HG02623 (cell line): ENCODE data around the gene CWF19L2.
"Not testable (repeated sequence)": the region's sequence is repeated elsewhere in the genome, so short reads cannot be mapped to it uniquely, and the experiment has no call there.

Experiments used
- ATAC-seq: cut with Tn5 transposase; IDR thresholded peaks from one replicate; pipeline ENCODE4 v1.9.1; 2021; ENCODE audit warnings: moderate library complexity; ENCODE audit not compliant: unreplicated experiment

CWF19L2 gene

DNA sequence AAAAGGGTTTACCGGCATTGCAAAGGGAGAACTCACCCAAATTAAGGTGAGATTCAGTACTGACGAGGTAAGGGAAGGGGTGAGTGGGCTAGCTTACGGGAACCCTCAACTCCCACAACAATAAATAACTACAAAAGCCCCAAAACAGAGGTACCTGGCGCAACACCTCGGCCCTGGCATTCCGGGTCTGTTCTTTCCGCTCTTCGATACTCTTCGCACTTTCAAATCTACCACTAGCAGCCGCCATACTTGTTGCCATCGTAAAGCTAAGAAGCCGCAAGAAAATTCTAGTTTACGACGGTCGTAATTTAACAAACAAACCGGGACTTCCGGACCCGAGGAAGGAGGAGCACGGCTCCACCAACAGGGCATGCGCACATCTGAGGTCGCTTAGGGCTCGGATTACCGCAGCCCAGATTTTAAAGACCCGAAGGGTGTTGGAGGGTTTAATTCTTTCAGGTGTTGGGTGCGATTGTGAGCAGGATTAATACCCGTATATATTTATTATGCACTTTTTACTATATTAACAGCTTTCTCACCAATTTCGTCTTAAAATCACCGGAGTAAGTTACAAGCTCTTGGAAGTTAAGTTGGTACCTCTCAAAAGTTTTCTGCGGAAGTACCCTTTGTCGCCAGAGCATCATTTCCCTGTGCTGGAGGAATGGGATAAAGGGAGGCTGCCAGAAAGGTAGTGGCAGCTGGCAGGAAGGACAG, at the start of gene CWF19L2:
Gene CWF19L2, minus strand, starts transcription at position 268 of the 714 bp plus-strand sequence. Its CDS starts 9 bp downstream, at position 259.
- ATAC-seq: peak; percentile 98

DNA sequence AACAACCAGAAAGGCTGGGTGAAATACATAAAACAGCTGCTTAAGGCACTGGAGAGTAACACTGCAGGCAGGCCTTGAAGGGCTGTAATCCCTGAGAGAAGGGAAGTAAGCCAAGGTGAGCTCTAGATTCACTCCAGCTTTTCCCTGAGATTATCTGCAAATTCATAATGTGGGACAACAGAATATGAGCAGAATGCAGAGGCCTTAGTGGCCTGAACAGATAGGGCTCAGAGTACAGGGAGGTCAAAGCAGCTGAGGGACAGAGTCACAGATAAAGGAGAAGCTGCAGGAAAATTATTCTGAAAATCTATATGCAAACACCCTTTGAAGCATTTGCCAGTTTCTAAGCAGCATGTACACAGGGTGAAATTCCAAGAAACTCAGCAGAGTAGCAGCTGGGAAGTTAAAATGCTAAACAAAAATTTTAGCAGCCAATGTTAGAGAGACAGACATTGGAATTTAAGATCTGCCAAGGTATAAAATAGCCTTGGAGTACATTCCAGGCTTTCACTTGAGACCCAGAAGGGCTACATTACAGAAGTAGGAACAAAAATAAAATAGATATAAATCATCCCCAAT, 48.1 kb upstream of the CWF19L2 start:
- no peak for ATAC-seq

DNA sequence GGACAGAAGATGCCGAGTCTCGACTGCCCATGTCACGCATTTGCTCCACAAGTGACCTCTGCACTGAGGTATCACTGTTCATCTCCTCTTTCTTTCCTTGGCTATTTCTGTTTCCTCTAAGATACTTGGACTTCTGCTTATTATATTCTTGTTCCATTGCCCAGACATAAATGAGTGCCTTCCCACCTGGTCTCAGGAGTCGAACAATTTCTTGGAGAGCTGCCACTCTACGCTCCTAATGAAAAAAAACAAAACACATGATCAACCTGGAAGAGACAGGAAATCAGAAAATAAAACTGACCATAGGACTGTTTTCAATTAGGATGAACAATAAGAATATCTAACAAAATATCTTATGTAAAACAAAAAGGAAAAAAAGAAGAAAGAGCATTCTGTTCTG, 47.4 kb upstream of the CWF19L2 start:
- no peak for ATAC-seq

DNA sequence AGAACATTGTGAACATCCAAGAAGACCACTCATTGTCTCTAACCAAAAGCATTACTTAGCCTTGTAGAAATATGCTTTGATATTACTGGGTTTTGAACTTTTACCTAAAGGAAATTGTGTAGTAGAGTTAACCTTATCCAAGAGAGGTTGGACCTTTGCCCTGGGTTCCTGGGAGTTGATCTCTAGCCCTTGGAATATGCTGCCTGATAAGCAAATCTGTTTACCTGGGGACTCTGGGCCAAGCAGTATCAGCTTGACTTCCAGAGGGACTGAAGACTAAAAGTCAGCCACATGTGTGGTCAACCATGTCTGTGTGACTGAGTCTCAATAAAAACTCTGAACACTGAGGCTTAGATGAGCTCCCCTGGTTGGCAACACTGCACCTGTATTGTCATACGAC, 44.1 kb upstream of the CWF19L2 start:
- ATAC-seq: no peak

DNA sequence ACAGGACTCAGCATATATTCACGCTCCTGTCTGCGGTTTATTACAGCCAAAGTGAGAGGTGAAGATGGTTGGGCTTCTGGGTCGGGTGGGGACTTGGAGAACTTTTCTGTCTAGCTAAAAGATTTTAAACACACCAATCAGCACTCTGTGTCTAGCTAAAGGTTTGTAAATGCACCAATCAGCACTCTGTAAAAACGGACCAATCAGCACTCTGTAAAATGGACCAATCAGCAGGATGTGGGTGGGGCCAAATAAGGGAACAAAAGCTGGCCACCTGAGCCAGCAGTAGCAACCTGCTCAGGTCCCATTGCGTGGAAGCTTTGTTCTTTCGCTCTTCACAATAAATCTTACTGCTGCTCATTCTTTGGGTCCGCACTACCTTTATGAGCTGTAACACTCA, 39.7 kb upstream of the CWF19L2 start:
- ATAC-seq: not testable (repeated sequence)

DNA sequence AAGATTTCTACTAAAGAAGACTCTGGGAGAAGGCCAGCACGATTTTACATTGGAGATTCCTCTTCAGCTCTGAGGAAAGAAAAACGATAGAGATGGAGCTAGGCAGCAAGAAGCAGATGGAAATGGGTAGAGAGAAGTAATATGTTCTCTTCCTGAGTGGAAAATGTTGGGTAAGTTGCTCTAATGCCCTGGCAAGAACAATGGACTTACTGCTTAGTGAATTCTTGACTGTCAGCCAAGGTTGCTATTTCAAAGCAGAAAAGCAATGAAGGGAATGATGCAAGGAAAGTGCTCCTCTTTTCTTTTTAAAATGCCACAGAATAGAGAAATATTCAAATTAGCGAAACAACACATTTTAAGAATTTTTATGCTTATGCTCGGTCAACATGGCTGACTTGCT, 38.4 kb upstream of the CWF19L2 start:
- ATAC-seq: no peak

DNA sequence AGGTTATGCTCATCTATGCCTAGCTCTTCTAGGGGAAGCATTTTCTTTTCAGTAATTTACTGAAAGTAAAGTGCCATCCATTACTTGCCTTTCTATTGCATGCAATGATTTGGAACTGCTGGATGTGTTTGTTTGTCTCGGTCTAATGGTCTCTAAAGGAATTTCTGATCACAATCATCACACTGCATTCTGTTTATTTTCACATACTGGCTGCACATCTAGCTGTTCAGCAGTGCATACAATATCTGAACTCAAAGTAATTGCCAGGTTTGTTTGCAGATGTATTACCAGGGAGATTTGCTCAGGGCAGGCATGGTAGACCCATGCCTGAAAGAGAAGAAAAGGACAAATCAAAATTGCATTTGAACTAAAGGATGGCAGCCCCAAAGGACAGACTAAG, 36.4 kb upstream of the CWF19L2 start:
- no peak for ATAC-seq

DNA sequence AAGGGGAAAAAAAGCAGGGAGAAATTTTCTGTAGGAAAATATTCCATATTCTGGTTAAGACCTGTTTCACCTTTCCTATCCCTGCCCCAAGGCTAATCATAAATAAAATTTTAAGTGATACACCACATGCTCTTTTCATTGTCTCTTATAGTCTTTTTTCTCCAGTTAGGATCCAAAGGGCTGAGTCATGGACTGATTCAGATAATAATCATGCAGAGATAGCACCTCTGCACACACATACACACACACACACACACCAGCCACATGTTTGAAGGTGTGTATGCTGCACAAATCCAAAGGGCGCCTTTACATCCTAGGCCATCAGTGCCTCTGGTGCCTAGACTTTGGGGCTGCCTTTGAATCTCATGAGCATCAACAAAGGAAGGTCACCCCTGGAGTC, 35.5 kb upstream of the CWF19L2 start:
- ATAC-seq: no peak

DNA sequence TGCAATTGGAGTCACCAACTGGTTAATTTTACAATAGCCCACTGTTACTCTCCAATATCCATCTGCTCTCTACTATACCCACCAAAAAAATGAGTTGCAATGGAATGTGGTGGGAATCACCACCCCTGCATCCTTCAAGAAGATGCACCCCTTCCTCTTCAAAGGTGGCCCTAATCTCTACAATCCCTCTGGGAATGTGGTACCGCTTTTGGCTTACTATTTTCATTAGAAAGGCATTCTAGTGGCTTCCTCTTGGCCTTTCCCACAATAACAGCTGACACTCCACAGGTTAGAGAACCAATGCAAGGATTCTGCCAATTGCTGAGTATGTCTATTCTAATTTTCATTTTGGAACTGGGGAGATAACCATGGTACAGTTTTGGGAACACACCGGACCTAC, 33.2 kb upstream of the CWF19L2 start:
- ATAC-seq: no peak

DNA sequence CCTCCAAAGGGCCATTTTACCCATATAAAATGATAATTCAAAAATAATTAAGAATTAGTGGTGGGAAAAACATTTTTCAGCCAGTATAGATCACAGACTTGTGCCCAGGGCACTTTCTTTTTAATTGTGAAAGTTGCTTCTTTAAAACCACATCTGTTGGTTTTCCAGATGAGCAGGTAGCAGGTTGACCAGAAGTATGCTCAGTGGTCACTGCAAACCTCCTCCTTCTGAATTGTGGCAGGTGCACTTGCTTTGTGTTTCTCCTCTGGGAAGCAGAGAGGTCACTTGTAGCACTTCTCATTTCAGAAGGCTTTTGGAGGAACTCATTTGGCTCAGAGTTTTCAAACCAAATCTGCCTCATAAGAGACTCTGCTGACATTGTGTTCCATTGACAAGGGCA, 24.6 kb upstream of the CWF19L2 start:
- no peak for ATAC-seq

DNA sequence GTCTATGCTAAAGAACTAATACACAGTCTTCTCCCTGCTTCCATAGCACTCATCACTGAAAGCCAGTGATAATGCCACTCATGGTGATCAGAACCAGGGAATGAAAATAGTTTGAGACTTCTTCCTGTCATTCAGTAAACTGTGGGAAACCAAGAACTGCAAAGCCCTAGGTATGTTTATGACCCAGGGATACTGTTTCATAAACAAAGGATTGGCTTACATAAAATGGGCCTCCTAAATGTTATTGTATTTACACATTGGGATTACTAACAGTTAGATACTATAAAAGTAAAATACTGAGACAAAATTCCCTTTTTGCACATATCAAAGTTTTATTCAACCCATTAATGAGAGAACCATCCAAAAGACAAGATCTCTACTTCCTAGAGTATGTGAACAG, 21.3 kb upstream of the CWF19L2 start:
- no peak for ATAC-seq

DNA sequence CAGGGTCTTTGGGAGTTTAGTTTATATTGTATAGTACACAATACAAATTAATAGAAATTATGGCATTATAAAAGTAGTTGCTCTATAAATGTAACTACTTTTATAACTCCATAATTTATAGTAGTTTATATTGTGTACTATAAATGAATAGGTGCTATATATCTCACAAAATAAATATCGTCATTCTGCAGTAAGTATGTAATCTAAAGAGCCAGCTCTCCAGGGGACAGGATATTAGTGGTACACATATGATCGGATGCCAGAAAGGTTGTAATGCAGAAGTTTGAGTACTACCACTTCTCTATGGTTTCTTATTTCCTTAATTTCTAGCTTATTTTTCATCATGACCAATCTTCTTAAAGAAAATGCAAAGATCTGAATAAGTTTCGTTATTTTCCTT, 20.2 kb upstream of the CWF19L2 start:
- ATAC-seq: no peak

DNA sequence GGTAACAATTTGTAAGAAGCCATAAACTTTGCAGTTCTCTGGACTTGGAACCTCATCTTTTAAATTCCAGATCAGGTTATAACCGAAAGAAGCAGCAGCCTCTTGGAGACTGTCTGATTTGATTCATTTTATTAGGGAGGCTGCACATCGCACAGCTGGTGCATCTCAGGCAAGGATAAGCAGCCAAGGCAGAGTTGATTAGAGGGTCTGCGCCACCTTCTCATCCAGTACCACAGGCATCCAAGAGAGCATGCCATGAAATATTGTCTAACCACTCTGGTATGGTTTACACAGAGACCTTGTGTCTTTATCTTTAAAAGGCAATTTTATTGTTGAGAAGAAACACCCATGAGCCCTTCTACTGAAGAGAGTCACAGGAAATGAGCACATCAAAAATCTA, 16.2 kb upstream of the CWF19L2 start:
- ATAC-seq: no peak

DNA sequence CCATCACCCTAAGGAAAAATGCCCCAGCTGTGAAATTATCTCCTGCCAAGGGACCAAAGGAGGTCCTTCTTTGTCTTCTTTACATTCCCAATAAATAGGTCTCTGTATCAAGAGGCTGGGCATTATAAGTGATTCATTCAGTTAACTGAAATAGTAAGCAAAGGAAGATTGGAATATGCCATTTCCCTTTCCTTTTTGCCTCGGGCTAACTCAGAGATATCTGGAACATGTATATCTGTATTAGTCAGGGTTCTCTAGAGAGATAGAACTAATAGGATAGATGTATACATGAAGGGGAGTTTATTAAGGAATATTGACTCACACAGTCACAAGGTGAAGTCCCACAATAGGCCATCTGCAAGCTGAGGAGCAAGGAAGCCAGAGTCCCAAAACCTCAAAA, 15.3 kb upstream of the CWF19L2 start:
- ATAC-seq: no peak

DNA sequence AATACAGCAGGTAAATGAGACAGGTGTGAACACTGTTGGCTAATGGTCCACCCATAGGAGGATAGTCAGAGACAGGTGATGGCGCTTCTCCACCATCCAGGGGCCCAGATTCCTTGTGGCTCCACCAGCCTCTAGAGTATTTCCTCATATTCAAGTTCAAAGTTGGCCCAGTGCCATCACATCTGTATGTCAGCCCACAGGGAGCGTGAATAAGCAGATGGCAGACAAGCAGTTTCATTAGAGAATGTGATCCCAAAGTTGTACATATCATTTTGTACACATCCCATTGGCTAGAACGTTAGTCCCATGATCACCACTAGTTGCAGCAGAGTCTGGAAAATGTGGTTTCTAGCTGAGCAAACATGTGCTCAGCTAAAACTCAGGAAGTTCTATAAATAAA, 11.0 kb upstream of the CWF19L2 start:
- no peak for ATAC-seq

DNA sequence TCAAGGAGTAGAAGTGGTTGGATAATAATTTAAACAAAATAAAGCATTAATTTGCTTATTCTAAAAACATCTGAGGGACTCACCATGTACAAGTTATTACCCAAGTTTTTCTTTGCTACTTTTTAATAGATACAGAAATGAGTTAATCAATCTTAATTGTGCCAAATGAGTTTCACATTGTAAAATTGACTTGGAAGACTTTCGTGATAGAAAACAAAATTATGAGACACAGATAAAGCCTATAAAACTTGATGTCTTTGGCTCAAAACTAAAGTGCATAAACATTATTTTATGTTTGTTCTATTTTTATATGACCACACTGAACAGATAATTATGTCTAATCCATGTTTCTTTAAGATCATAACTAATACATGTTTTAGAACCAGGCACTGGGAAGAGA, 10.1 kb upstream of the CWF19L2 start:
- no peak for ATAC-seq

DNA sequence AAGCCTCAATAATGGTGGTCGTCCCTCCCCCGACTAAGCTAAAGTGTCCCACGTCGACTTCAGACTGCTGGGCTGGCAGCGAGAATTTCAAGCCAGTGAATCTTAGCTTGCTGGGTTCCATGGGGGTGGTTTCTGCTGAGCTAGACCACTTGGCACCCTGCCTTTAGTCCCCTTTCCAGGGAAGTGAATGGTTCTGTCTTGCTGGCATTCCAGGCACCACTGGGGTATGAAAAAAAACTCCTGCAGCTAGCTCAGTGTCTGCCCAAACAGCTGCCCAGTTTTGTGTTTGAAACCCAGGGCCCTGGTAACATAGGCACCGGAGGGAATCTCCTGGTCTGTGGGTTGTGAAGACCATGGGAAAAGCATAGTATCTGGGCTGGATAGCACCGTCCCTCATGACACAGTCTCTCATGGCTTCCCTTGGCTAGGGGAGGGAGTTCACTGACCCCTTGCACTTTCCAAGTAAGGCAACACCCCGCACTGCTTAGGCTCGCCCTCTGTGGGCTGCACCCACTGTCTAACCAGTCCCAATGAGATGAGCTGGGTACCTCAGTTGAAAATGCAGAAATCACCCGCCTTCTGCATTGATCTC, 8.7 kb upstream of the CWF19L2 start:
- not testable (repeated sequence) for ATAC-seq

DNA sequence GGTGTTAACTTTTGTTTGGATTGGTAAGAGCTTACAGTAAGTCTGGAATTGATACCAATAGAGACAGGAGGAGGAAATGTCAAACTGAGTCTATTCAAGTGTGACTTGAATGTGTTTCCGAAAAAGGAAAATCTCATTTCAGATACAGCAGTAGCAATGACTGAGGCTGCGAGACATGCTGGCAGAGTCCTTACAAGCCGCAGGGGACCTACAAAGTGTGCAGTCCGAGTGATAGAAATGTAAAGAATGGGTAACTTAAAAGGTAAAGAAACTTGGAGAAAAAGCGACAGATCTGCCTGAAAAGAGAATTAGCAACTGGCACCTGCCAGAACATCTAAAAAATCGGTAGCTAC, 444 bp downstream of the CWF19L2 start:
- peak; percentile 32 for ATAC-seq

DNA sequence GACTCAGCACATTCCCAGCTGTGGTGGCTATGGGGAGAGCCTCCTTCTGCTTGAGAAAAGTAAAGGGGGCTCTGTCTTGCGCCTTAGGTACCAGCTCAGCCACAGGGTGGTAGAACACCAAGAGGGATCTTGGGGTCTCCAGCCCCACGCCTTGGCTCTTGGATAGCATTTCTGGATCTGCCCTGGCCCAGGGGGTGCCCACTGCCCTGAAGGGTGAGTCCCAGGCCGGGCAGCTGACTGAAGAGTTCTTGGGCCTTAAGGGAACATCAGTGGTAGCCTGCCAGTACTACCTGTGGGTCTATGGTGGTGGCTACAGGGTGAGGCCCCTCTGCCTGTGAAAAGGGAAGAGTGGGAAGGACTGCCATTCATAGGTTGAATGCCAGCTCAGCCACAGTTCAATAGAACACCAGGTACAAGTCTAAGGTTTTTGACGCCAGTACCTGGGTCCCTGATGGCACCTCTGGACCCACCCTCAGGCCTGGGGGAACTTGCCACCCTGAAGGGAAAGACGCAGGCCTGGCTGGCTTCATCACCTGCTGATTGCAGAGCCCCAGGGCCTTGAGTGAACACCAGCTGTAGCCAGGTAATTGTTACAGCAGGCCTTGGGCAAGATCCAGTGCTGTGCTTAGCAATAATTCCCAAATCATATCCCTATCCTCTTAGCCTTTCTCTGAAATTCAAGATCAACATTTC, 3.9 kb downstream of the CWF19L2 start:
- no peak for ATAC-seq

DNA sequence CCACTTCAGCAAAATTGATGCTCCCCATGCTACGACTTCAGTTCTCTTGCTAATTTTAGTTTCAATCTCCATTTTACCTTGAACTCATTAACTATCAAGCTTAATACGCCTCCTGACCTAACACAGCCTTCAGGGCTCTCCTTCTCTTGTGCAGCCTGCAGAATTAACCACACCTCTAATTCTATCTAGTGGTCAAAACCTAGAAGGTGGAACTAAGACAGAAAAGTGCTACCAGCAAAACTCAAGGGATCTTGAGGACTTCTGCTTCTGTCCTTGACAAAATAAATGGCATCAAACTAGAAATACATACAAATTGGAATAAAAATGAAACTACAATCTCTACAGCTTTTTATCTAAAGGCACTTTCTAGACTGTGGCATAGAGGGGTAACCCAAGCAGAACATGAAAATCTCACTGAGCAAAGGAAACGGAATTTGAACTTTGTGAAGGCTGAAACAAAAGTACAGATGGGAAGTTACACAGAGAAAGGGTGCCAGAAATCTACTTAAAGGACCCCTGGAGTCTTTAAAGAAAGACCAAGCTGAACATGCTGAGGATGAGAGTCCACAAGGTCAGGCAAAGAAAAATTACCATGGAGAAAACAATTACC, 10.7 kb downstream of the CWF19L2 start:
- ATAC-seq: no peak

DNA sequence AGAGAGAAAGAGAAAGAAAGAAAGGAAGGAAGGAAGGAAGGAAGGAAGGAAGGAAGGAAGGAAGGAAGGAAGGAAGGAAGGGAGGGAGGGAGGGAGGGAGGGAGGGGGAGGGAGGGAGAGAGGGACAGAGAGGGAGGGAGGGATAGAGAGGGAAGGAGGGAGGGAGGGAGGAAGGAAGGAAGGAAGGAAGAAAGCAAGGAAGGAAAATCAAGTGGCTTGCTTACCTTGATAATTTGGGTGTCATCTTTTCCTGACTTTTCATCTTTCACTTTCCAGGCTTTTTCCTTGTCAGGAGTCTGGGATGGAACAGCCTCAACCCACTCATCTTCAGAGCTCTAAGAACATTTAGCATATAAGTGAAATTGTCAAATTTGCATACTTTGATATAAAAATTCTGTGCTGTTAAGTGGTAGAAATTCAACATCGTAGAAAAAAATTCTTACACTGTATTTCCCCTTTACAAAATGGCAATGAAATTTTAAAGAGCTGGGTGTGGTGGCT, 14.9 kb downstream of the CWF19L2 start:
- no peak for ATAC-seq
